Sigmoid colon (tissue), 7 donors: ENCODE results near the gene TXNL4A. TPM values are rescaled to one million over a fixed set of nuclear protein-coding genes. Genes with fewer than 3 reads are reported as not detected.

Experiments
- DNase-seq: peaks from one replicate; pipeline ENCODE4 v3.0.0-alpha.2; 2019
- H3K27ac ChIP-seq, 4 donors: fragments of 200-600 bp; sonication (generic); one replicate each; pipeline ENCODE4 v1.5.1; 2016 to 2019; ENCODE audit warnings: mild to moderate bottlenecking in 1 of 4
- H3K27me3 ChIP-seq, 3 donors: fragments of 200-600 bp; sonication (generic); one replicate each; pipeline ENCODE4 v1.5.1; 2019; ENCODE audit warnings: mild to moderate bottlenecking in 1 of 3
- H3K36me3 ChIP-seq, 4 donors: fragments of 200-600 bp; sonication (generic); one replicate each; pipeline ENCODE4 v1.5.1; 2016 to 2019
- H3K4me1 ChIP-seq, 4 donors: fragments of 200-600 bp; sonication (generic); one replicate each; pipeline ENCODE4 v1.5.1; 2017 to 2019
- H3K4me3 ChIP-seq, 4 donors: fragments of 200-600 bp; sonication (generic); one replicate each; pipeline ENCODE4 v1.5.1; 2017 to 2019; ENCODE audit warnings: mild to moderate bottlenecking in 2 of 4, moderate library complexity in 1 of 4
- H3K9me3 ChIP-seq, 4 donors: fragments of 200-600 bp in 3 of 4; sonication (generic) in 3 of 4; one replicate each; pipeline versions ENCODE4 v1.5.1 to v1.6.1; 2013 to 2019
- EP300 ChIP-seq, 4 donors: sonication (generic); formaldehyde crosslinking; IDR thresholded peaks; one replicate each; pipeline ENCODE4 v1.6.1; 2017; ENCODE audit warnings: antibody characterized with exemption in 4 of 4
- POLR2A ChIP-seq, 2 donors: fragments of 450-650 bp; IDR thresholded peaks; one replicate each; pipeline ENCODE4 v1.6.1; 2016; ENCODE audit warnings: antibody characterized with exemption in 2 of 2, mild to moderate bottlenecking in 2 of 2, moderate library complexity in 2 of 2
- POLR2AphosphoS5 ChIP-seq, 4 donors: sonication (generic); formaldehyde crosslinking; IDR thresholded peaks; one replicate each; pipeline ENCODE4 v1.6.1; 2017; ENCODE audit warnings: antibody characterized with exemption in 4 of 4
- WGBS, 2 donors: extraction: QIAGEN DNeasy Blood & Tissue Kit; methylation state at CpG; one replicate each; pipeline ENCODE4 v1.1.7; 2013; 5-methylcytosine and 5-hydroxymethylcytosine counted together
- intact Hi-C: fragments of 100-400 bp; cut with DNase I; formaldehyde crosslinking; loops from one replicate; pipeline ENCODE4 v1.15.1; 2023
- polyA plus RNA-seq, 3 donors: library from polyadenylated mRNA; stranded (reverse); fragments of 200-250 nt; gene quantifications; one replicate each; pipeline ENCODE4 v1.2.3, GENCODE V29; 2013
- total RNA-seq, 4 donors: library from RNA; depleted of rRNA; stranded (reverse); fragments of >200 nt; gene quantifications; one replicate each; pipeline ENCODE4 v1.1.0, GENCODE V29; 2016
- TF ChIP-seq, protein P1 (sequence below), 4 experiments: fragments of 450-650 bp in 3 of 4; fragments of 200-600 bp in 1 of 4; IDR thresholded peaks; one replicate each; pipeline ENCODE4 v1.5.1; 2016 to 2019; ENCODE audit warnings: antibody characterized with exemption in 4 of 4, mild to moderate bottlenecking in 3 of 4, moderate library complexity in 2 of 4
- donor health status: healthy with polysubstance abuse.
- donor health status: Bipolar disorder and iron deficiency.
- donor health status: healthy.

TXNL4A gene
- total and polyA plus RNA-seq, 7 donors = 16.9 to 85.3 (median 32.9) TPM

DNA sequence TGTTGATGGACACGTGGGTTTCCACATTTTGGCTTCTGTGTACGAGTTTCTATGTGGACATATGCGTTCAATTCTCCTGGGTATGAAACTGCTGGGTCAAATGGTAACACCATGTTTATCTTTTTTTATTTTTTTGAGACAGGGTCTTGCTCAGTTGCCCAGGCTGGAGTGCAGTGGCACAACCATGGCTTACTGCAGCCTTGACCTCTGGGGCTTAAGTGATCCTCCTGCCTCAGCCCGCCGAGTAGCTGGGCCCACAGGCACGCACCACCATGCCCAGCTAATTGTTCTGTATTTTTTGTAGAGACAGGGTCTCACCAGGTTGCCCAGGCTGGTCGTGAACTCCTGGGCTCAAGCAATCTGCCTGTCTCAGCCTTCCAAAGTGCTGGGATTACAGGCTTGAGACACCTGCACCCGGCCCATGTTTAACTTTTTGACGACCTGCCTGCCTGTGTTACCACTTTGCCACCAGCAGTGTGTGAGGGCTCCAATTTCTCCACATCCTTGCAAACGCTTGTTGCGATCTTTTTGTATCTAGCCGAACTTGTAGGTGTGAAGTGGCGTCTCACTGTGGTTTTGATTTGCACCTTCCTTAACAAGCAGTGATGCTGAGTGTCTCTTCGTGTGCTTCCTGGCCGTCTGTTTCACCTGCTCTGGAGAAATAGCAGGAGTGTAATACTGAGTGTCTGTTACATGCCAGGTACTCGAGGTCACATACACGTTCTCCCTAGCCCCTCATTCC is 17.0 kb downstream of the TXNL4A start:
- Histone ChIP-seq H3K9me3 (no peaks in the 10 kb centered on the region), H3K36me3 (peaks cover 0 to 67% (median 24%) of the 10 kb centered on the region in 4 donors), H3K4me1 (no peaks in the 10 kb centered on the region), H3K27me3 (no peaks in the 10 kb centered on the region), H3K27ac (no peak overlapping the region), H3K4me3 (no peak overlapping the region)
- intact Hi-C loops = no loop called here
- WGBS, 2 donors = 89 to 90% methylated on average over 17 of the region's 17 CpGs
- DNase-seq = no peak
- TF ChIP-seq EP300 (IDR thresholded peaks at IDR 0.05) (no peak), POLR2A (IDR thresholded peaks at IDR 0.05) (no peak), POLR2AphosphoS5 (IDR thresholded peaks at IDR 0.05) (no peak)
- TF ChIP-seq, protein P1, sequence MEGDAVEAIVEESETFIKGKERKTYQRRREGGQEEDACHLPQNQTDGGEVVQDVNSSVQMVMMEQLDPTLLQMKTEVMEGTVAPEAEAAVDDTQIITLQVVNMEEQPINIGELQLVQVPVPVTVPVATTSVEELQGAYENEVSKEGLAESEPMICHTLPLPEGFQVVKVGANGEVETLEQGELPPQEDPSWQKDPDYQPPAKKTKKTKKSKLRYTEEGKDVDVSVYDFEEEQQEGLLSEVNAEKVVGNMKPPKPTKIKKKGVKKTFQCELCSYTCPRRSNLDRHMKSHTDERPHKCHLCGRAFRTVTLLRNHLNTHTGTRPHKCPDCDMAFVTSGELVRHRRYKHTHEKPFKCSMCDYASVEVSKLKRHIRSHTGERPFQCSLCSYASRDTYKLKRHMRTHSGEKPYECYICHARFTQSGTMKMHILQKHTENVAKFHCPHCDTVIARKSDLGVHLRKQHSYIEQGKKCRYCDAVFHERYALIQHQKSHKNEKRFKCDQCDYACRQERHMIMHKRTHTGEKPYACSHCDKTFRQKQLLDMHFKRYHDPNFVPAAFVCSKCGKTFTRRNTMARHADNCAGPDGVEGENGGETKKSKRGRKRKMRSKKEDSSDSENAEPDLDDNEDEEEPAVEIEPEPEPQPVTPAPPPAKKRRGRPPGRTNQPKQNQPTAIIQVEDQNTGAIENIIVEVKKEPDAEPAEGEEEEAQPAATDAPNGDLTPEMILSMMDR (IDR thresholded peaks at IDR 0.05) = no peak

DNA sequence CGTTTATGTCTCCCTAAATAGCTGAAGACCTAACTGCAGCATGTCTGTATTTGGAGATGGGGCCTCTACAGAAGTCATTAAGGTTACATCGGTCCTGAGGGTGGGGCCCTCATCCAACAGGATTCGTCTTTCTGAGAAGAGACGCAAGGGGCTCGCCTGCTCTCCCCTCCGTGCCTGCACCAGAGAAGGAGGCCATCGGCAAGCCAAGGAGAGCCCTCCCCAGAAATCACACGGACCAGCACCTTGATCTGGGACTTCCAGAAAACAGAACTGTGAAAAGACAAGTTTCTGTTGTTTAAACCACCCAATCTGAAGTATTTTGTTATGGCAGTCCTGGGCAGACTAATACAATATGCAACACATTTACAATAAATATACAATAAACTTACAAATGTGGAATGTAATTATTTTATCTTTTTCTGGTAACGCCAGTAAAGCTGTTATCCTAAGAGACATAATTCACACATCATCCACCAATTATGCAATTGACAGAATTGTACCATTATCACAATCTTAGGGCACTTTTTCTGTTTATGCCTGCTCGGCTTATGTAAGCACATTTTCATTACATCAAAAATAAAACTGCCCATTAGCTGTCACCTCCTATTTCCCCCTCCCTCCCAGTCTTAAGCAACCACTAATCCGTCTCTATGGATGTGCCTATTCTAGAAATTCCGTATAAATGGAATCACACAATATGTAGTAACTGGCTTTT is 17.8 kb downstream of the TXNL4A start:
- peaks cover 0 to 3% (median under 1%) of the 10 kb centered on the region in 4 donors for H3K4me1 ChIP-seq
- DNase-seq = no peak
- intact Hi-C loops = no loop called here
- WGBS, 2 donors = 85 to 91% methylated on average over 12 of the region's 12 CpGs
- no peaks in the 10 kb centered on the region for H3K27me3 ChIP-seq
- no peak overlapping the region for H3K4me3 ChIP-seq
- TF ChIP-seq EP300 (IDR thresholded peaks at IDR 0.05) (no peak), POLR2A (IDR thresholded peaks at IDR 0.05) (no peak), POLR2AphosphoS5 (IDR thresholded peaks at IDR 0.05) (no peak)
- TF ChIP-seq, protein P1 (IDR thresholded peaks at IDR 0.05) = no peak
- peaks cover 0 to 59% (median 21%) of the 10 kb centered on the region in 4 donors for H3K36me3 ChIP-seq
- no peaks in the 10 kb centered on the region for H3K9me3 ChIP-seq
- no peak overlapping the region for H3K27ac ChIP-seq

DNA sequence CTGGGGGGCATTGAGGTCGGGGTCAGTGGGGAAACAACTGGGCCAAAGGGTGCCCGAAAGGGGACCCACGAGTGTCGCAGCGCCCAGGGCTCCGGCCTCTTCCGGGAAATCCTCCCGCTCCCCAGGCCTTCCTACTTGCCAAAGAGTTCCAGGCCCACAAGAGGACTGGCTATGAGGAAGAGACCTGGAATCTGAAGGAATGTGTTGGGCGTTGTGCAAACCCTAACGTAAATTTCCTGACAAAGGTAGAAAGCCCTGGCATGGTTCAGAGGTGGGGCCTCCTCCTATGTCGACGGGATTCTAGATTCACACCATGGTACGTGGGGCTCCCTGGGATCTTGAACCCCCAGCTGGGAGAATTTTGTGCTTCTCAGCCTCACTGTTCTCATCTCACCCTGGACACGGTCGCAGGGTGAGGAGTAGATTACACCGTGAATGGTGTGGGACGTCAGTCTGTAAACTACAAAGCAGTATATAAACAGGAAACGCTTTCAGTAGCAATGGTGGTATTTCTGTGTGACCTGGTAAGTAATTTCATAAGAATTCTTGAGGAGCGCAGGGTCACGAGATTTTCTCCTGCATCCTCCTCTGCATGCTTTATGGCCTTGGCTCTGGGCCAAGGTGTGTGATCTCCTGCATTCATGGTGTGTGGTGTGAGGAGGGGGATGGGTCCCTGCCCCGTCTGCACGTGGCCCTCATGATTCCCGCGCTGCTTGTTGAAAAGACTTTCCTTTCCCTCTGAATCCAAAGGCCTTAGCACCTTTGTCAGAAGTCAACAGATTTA is 23.1 kb downstream of the TXNL4A start:
- H3K27ac ChIP-seq = peak overlapping the region; percentile 64 to 80 (median 74)
- H3K4me1 ChIP-seq = peaks cover 0 to 19% (median 11%) of the 10 kb centered on the region in 4 donors
- peak; percentile 77 for DNase-seq
- no peaks in the 10 kb centered on the region for H3K9me3 ChIP-seq
- 4 to 16% methylated on average over 24 of the region's 24 CpGs for WGBS, 2 donors
- peaks cover 0 to 21% (median 0%) of the 10 kb centered on the region in 3 donors for H3K27me3 ChIP-seq
- no peak for TF ChIP-seq POLR2A (IDR thresholded peaks at IDR 0.05)
- TF ChIP-seq, protein P1 (IDR thresholded peaks at IDR 0.05) = no peak
- peak in 1 of 4 donors; percentile 22 for TF ChIP-seq EP300 (IDR thresholded peaks at IDR 0.05)
- TF ChIP-seq POLR2AphosphoS5 (IDR thresholded peaks at IDR 0.05) = peak in 3 of 4 donors; percentile 24 to 46 (median 40)
- peaks cover 0 to 12% (median 0%) of the 10 kb centered on the region in 4 donors for H3K36me3 ChIP-seq
- H3K4me3 ChIP-seq = peak overlapping the region; percentile 39 to 72 (median 66)
- intact Hi-C loops = no loop called here

DNA sequence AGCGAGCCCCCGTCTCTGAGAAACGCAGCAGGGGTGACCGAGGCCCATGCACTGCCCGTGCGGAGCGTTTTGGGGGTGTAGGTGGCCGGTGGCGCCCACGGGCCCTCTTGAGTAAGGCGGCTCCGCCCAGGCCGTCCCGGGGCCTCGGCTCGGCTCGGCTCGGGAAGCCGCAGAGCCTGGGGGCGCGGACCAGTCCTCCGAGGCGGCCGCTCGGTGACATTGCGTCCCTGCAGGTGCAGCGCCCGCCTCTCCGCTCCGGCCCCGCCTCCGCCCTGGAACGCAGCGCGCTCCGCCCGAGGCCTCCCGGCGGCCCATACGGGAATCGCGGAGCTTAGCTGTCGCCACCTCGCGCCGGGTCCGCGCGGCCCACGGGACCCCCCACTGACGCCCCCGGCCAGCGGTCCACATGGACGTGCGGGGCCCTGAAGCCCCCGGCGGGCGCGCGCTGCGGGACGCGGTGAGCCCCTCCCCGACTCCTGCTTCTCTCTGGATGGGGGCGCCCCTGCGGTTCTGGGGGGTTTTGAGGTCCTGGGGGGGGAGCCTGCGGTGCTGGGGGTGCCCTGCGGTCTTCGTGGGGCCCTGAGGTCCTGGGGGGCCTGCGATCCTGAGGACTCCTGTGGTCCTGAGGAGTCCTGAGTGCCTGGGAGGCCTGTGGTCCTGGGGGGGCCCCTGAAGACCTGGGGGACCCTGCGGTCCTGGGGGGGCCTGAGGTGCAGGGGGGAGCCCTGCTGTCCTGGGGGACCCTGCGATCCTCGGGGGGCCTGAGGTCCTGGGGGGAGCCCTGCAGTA is 23.8 kb downstream of the TXNL4A start, which contains the start of gene HSBP1L1:
Gene HSBP1L1, plus strand, starts transcription at position 314 of the 789 bp plus-strand sequence. Its CDS starts 93 bp downstream, at position 407.
- TF ChIP-seq, protein P1 (IDR thresholded peaks at IDR 0.05) = peak in 2 of 4 experiments; percentile 35 to 38
- TF ChIP-seq EP300 (IDR thresholded peaks at IDR 0.05) (no peak), POLR2A (IDR thresholded peaks at IDR 0.05) (no peak), POLR2AphosphoS5 (IDR thresholded peaks at IDR 0.05) (peak in 1 of 4 donors; percentile 29)
- intact Hi-C loops = loop anchor here (1.0 kb wide), 1 partner anchor 12 kb away; no protein-coding TSS in a partner anchor
- peak within 1 kb of the TSS; percentile 39 to 72 (median 66) for H3K4me3 ChIP-seq
- DNase-seq = peak; percentile 73
- H3K4me1 ChIP-seq = peaks cover 0 to 19% (median 11%) of the 10 kb centered on the region in 4 donors
- no peaks in the 10 kb centered on the region for H3K9me3 ChIP-seq
- 1 to 2% methylated on average over 73 of the region's 73 CpGs for WGBS, 2 donors
- peaks cover 0 to 6% (median 0%) of the 10 kb centered on the region in 4 donors for H3K36me3 ChIP-seq
- H3K27ac ChIP-seq = peak within 1 kb of the TSS; percentile 64 to 80 (median 74)
- peaks cover 0 to 27% (median 0%) of the 10 kb centered on the region in 3 donors for H3K27me3 ChIP-seq
